Upper lobe of right lung (tissue), 1 donor: ENCODE results near the gene CACNA2D2. TPM values are rescaled to one million over a fixed set of nuclear protein-coding genes. Genes with fewer than 3 reads are reported as not detected.
A peak's percentile ranks its signal among the peaks of the same experiment; 100 is the strongest.

Experiments used
- ATAC-seq: fragments of 200-7000 bp; cut with Tn5 transposase; one replicate; pipeline ENCODE4 v1.9.1; 2020; ENCODE audit warnings: mild to moderate bottlenecking, moderate library complexity
- DNase-seq: peaks from one replicate; pipeline ENCODE4 v3.0.0-alpha.2; 2020
- H3K27ac ChIP-seq: fragments of 200-600 bp; one replicate; pipeline ENCODE4 v1.8.0; 2022
- H3K27me3 ChIP-seq: fragments of 200-600 bp; one replicate; pipeline ENCODE4 v1.8.0; 2022; ENCODE audit warnings: mild to moderate bottlenecking
- H3K36me3 ChIP-seq: fragments of 200-600 bp; one replicate; pipeline ENCODE4 v1.8.0; 2022
- H3K4me1 ChIP-seq: fragments of 200-600 bp; one replicate; pipeline ENCODE4 v1.8.0; 2022
- H3K4me3 ChIP-seq: fragments of 200-600 bp; one replicate; pipeline ENCODE4 v1.8.0; 2022; ENCODE audit warnings: mild to moderate bottlenecking
- H3K9me3 ChIP-seq: fragments of 200-600 bp; one replicate; pipeline ENCODE4 v1.8.0; 2022
- intact Hi-C: fragments of 100-400 bp; cut with DNase I; formaldehyde crosslinking; loops from one replicate; pipeline ENCODE4 v1.11.0; 2022
- total RNA-seq: library from RNA; stranded (reverse); fragmentation: NEBNext Ultra II Directional; extraction: Animal tissue kit (Norgen Biotek cat#: 25700); gene quantifications from one replicate; pipeline ENCODE4 v1.2.1, GENCODE V29; 2021
- TF ChIP-seq, protein P1 (sequence below): fragments of 200-600 bp; IDR thresholded peaks from one replicate; pipeline ENCODE4 v1.8.0; 2022; ENCODE audit warnings: antibody characterized with exemption
- donor health status: DM: no; HTN: yes; CAD: no; lungs with severe emphysema.

Gene CACNA2D2
- total RNA-seq, 1 donor from 2014 or later = 119 TPM

DNA sequence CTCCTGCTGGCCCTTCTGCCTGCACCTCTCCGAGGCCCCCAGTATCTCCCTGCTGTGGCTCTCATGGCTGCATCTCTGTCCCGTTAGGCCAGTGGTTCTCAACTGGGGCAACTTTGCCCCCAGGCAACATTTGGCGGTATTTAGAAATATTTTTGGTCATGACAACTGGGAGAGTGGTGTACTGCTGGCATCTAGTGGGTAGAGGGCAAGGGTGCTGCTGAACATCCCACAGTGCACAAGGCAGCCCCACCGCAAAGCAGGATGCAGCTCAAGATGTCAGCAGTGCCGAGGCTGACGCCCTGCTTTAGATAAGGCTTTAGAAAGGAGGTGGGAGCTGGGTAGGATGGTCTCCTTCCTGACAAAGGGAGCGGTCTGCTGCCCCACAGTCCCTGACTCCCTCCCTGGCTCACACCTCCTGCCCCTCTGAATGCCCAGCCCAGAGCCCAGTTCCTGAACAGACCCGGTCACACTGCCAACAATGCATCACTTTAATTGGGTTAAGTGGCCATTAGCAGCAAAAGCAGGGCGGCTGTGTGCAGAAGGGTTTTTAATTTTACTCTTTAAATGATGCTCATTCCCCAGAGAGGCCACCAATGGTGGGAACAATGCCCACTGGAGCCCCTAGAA, 75.3 kb downstream of the CACNA2D2 start:
- Histone ChIP-seq H3K9me3 (no peaks in the 10 kb centered on the region), H3K27ac (no peak overlapping the region), H3K4me3 (no peak overlapping the region), H3K36me3 (no peaks in the 10 kb centered on the region), H3K4me1 (peaks cover 3% of the 10 kb centered on the region), H3K27me3 (no peaks in the 10 kb centered on the region)
- DNase-seq (no peak), ATAC-seq (no peak)
- intact Hi-C loops = no loop called here
- TF ChIP-seq, protein P1, sequence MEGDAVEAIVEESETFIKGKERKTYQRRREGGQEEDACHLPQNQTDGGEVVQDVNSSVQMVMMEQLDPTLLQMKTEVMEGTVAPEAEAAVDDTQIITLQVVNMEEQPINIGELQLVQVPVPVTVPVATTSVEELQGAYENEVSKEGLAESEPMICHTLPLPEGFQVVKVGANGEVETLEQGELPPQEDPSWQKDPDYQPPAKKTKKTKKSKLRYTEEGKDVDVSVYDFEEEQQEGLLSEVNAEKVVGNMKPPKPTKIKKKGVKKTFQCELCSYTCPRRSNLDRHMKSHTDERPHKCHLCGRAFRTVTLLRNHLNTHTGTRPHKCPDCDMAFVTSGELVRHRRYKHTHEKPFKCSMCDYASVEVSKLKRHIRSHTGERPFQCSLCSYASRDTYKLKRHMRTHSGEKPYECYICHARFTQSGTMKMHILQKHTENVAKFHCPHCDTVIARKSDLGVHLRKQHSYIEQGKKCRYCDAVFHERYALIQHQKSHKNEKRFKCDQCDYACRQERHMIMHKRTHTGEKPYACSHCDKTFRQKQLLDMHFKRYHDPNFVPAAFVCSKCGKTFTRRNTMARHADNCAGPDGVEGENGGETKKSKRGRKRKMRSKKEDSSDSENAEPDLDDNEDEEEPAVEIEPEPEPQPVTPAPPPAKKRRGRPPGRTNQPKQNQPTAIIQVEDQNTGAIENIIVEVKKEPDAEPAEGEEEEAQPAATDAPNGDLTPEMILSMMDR = no peak

GRCh38 chr3:50427217-50427616, 76.2 kb downstream of the CACNA2D2 start:
- no peak for DNase-seq

GRCh38 chr3:50425911-50426310, 77.5 kb downstream of the CACNA2D2 start:
- no peak for DNase-seq
- intact Hi-C loops = no loop called here
- Histone ChIP-seq H3K27ac (no peak overlapping the region), H3K9me3 (no peaks in the 10 kb centered on the region), H3K4me3 (no peak overlapping the region), H3K27me3 (no peaks in the 10 kb centered on the region), H3K4me1 (peaks cover 3% of the 10 kb centered on the region), H3K36me3 (no peaks in the 10 kb centered on the region)
- TF ChIP-seq, protein P1 = no peak
- no peak for ATAC-seq

More at GRCh38 chr3:50427217-50427616, 76.2 kb downstream of the CACNA2D2 start:
- TF ChIP-seq, protein P1 = no peak
- ATAC-seq = no peak
- Histone ChIP-seq H3K27me3 (no peaks in the 10 kb centered on the region), H3K36me3 (no peaks in the 10 kb centered on the region), H3K27ac (no peak overlapping the region), H3K9me3 (no peaks in the 10 kb centered on the region), H3K4me3 (no peak overlapping the region), H3K4me1 (peaks cover 3% of the 10 kb centered on the region)
- intact Hi-C loops = no loop called here

GRCh38 chr3:50423543-50423942, 79.9 kb downstream of the CACNA2D2 start:
- DNase-seq = peak; percentile 83
- peak; percentile 63 for ATAC-seq
- no peaks in the 10 kb centered on the region for H3K27me3 ChIP-seq

DNA sequence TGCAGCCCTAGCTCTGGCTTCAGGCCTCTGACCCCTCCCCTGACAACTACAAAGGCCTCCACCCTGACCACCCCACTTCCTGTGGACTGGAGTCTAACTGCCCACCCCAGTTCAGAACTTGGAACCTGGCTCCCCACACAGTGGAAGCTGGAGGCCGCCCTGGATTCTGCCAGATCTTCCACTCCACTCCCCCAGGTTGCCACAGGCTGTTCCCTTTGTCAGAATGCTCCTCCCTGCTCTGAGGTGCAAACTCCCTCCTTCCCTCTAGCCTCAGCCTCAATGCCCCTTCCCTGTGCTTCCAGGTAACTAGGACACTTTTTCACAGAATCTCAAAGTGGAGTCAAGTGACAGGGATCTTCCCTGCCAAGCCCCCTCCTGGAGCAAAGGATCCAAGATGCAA, 81.3 kb downstream of the CACNA2D2 start:
- Histone ChIP-seq H3K36me3 (no peaks in the 10 kb centered on the region), H3K4me3 (no peak overlapping the region), H3K27me3 (no peaks in the 10 kb centered on the region), H3K4me1 (peaks cover 3% of the 10 kb centered on the region), H3K27ac (no peak overlapping the region), H3K9me3 (no peaks in the 10 kb centered on the region)
- no peak for DNase-seq
- TF ChIP-seq, protein P1 = no peak
- ATAC-seq = no peak
- intact Hi-C loops = no loop called here

More at GRCh38 chr3:50423543-50423942, 79.9 kb downstream of the CACNA2D2 start:
- intact Hi-C loops = no loop called here
- Histone ChIP-seq H3K4me1 (peaks cover 3% of the 10 kb centered on the region), H3K27ac (no peak overlapping the region), H3K4me3 (no peak overlapping the region), H3K36me3 (no peaks in the 10 kb centered on the region), H3K9me3 (no peaks in the 10 kb centered on the region)
- TF ChIP-seq, protein P1 = no peak
